OCI-LY7 (cell line): ENCODE results near the gene MTCH1. TPM values are rescaled to one million over a fixed set of nuclear protein-coding genes. Genes with fewer than 3 reads are reported as not detected.
A peak's percentile ranks its signal among the peaks of the same experiment; 100 is the strongest.

ENCODE experiments used
- BruUV-seq: library from RNA; stranded (reverse); fragments of 400-500 nt; replicated peaks from 2 replicates; lab custom pipeline; 2021; lab: Mats Ljungman, UMichigan
- CTCF ChIA-PET: fragments of 300-600 bp; sonication (Branson Sonifier 250); formaldehyde crosslinking; loops from one replicate; lab custom pipeline; 2022; ENCODE audit warnings: antibody characterized with exemption; ENCODE audit not compliant: unreplicated experiment; lab: Charles Lee
- POLR2A ChIA-PET: fragments of 300-600 bp; sonication (Branson Sonifier 250); formaldehyde crosslinking; loops from one replicate; lab custom pipeline; 2022; ENCODE audit warnings: antibody characterized with exemption; lab: Charles Lee
- DNase-seq: peaks from one replicate; pipeline ENCODE4 v3.0.0-alpha.2; 2015; ENCODE audit warnings: low spot score
- H2AFZ ChIP-seq: fragments of 200-600 bp; sonication (generic), shearing (Covaris generic); 2 replicates; pipeline ENCODE4 v1.6.1; 2014; ENCODE audit warnings: mild to moderate bottlenecking, antibody characterized with exemption, low read length, moderate library complexity
- H3K27ac ChIP-seq: fragments of 200-600 bp; sonication (generic); 2 replicates; pipeline ENCODE4 v1.5.1; 2014; ENCODE audit warnings: mixed run types, low read depth, mild to moderate bottlenecking, moderate library complexity, low read length, inconsistent platforms; ENCODE audit not compliant: poor library complexity, severe bottlenecking
- H3K36me3 ChIP-seq: fragments of 200-600 bp; sonication (generic); 2 replicates; pipeline ENCODE4 v1.6.1; 2014; ENCODE audit warnings: mild to moderate bottlenecking, antibody characterized with exemption, low read length, moderate library complexity, mixed read lengths; ENCODE audit not compliant: insufficient read depth
- H3K4me1 ChIP-seq: fragments of 200-600 bp; sonication (generic); 2 replicates; pipeline ENCODE4 v1.5.1; 2014; ENCODE audit warnings: mild to moderate bottlenecking, low read length; ENCODE audit not compliant: insufficient read depth, poor library complexity, severe bottlenecking
- H3K4me2 ChIP-seq: fragments of 200-600 bp; sonication (generic); 2 replicates; pipeline ENCODE4 v1.6.1; 2014; ENCODE audit warnings: mild to moderate bottlenecking, low read length
- H3K4me3 ChIP-seq: fragments of 200-600 bp; sonication (generic); 2 replicates; pipeline ENCODE4 v1.5.1; 2014; ENCODE audit warnings: mild to moderate bottlenecking, low read depth, low read length; ENCODE audit not compliant: poor library complexity, severe bottlenecking
- H3K79me2 ChIP-seq: fragments of 200-600 bp; sonication (generic); 2 replicates; pipeline ENCODE4 v1.6.1; 2016; ENCODE audit warnings: low read depth, mild to moderate bottlenecking, low read length, moderate library complexity, mixed read lengths; ENCODE audit not compliant: insufficient read depth
- H3K9me2 ChIP-seq: fragments of 200-600 bp; sonication (generic); 2 replicates; pipeline ENCODE4 v1.6.1; 2016; ENCODE audit warnings: mild to moderate bottlenecking, low read length, mixed read lengths; ENCODE audit not compliant: insufficient read depth
- H3K9me3 ChIP-seq: fragments of 200-600 bp; sonication (generic); 2 replicates; pipeline ENCODE4 v1.6.1; 2014; ENCODE audit warnings: mild to moderate bottlenecking, mixed run types, low read length, mixed read lengths
- H4K20me1 ChIP-seq: fragments of 200-600 bp; sonication (generic); 2 replicates; pipeline ENCODE4 v1.6.1; 2014; ENCODE audit warnings: mild to moderate bottlenecking, antibody characterized with exemption, low read length, moderate library complexity, mixed read lengths; ENCODE audit not compliant: insufficient read depth
- CTCF ChIP-seq: fragments of 200-600 bp; sonication (generic); conservative IDR thresholded peaks from 2 replicates; pipeline ENCODE4 v1.5.1; 2014; ENCODE audit warnings: mild to moderate bottlenecking, antibody characterized with exemption, low read length, moderate library complexity, mixed read lengths
- EZH2phosphoT487 ChIP-seq: fragments of 200-600 bp; sonication (generic); IDR thresholded peaks from 2 replicates; pipeline ENCODE4 v1.6.1; 2018; ENCODE audit warnings: low read depth, borderline replicate concordance, mild to moderate bottlenecking, mixed run types, antibody characterized with exemption, low read length, moderate library complexity, mixed read lengths
- intact Hi-C: fragments of 100-400 bp; cut with micrococcal nuclease; formaldehyde crosslinking; loops from one replicate; pipeline ENCODE4 v1.10.0; 2022; ENCODE audit not compliant: unreplicated experiment
- total RNA-seq, 2 experiments: library from RNA; depleted of rRNA in 1 of 2; stranded (reverse); fragments of >200 nt in 1 of 2; shearing (Covaris generic) in 1 of 2; gene quantifications; 2 replicates each; pipeline ENCODE4 v1.2.3, GENCODE V29; 2014 to 2022

The MTCH1 gene
- total RNA-seq, 2 experiments from 2014 or later = 72.5 to 93.7 TPM

GRCh38 chr6:36926708-36927513, 59.1 kb downstream of the MTCH1 start:
- H3K27ac ChIP-seq = no peak overlapping the region
- POLR2A ChIA-PET = interaction anchor here (0.6 kb wide), 1 partner anchor 10 kb away, joined by 4 read pairs; no protein-coding TSS in a partner anchor
- DNase-seq = no peak
- BruUV-seq = no TSS peak
- no peaks in the 10 kb centered on the region for H3K9me2 ChIP-seq
- no peaks in the 10 kb centered on the region for H3K79me2 ChIP-seq
- CTCF ChIA-PET = no interaction called here
- H2AFZ ChIP-seq = no peak overlapping the region
- TF ChIP-seq CTCF (no peak), EZH2phosphoT487 (no peak)
- no peaks in the 10 kb centered on the region for H4K20me1 ChIP-seq
- H3K4me3 ChIP-seq = no peak overlapping the region
- H3K4me1 ChIP-seq = no peaks in the 10 kb centered on the region
- H3K4me2 ChIP-seq = no peak overlapping the region
- H3K36me3 ChIP-seq = 0 out of 2 replicates have a peak, but pooled peaks cover 4% of the 10 kb centered on the region
- intact Hi-C loops = no loop called here
- no peaks in the 10 kb centered on the region for H3K9me3 ChIP-seq

- TF ChIP-seq CTCF = no peak
- Histone ChIP-seq H3K79me2 (no peaks in the 10 kb centered on the region), H3K9me3 (no peaks in the 10 kb centered on the region), H3K27ac (no peak overlapping the region), H3K9me2 (no peaks in the 10 kb centered on the region), H3K4me3 (no peak overlapping the region), H2AFZ (no peak overlapping the region), H3K4me2 (no peak overlapping the region), H4K20me1 (no peaks in the 10 kb centered on the region), H3K4me1 (no peaks in the 10 kb centered on the region), H3K36me3 (peaks cover 7% of the 10 kb centered on the region; the same call in 1 of the 2 replicates)
- POLR2A ChIA-PET = no interaction called here
- no peak for DNase-seq
- CTCF ChIA-PET = no interaction called here
- intact Hi-C loops = no loop called here
- no TSS peak for BruUV-seq
Measured at GRCh38 chr6:36925809-36926208, 60.2 kb downstream of the MTCH1 start.

GRCh38 chr6:36924778-36925374, 61.1 kb downstream of the MTCH1 start:
- Histone ChIP-seq H3K36me3 (peaks cover 16% of the 10 kb centered on the region; the same call in 1 of the 2 replicates), H2AFZ (no peak overlapping the region), H3K9me3 (no peaks in the 10 kb centered on the region), H3K79me2 (no peaks in the 10 kb centered on the region), H4K20me1 (no peaks in the 10 kb centered on the region), H3K9me2 (no peaks in the 10 kb centered on the region), H3K27ac (no peak overlapping the region), H3K4me1 (no peaks in the 10 kb centered on the region), H3K4me3 (no peak overlapping the region), H3K4me2 (no peak overlapping the region)
- TF ChIP-seq CTCF (no peak), EZH2phosphoT487 (no peak)
- ChIA-PET CTCF (no interaction called here), POLR2A (no interaction called here)
- BruUV-seq = TSS peak; percentile 30
- DNase-seq = no peak
- intact Hi-C loops = no loop called here
